GM19438 (cell line): ENCODE data around the gene PPCDC.

Source experiments
- ATAC-seq: cut with Tn5 transposase; IDR thresholded peaks from one replicate; pipeline ENCODE4 v1.9.1; 2021; ENCODE audit warnings: low read depth; ENCODE audit not compliant: unreplicated experiment

PPCDC gene

DNA sequence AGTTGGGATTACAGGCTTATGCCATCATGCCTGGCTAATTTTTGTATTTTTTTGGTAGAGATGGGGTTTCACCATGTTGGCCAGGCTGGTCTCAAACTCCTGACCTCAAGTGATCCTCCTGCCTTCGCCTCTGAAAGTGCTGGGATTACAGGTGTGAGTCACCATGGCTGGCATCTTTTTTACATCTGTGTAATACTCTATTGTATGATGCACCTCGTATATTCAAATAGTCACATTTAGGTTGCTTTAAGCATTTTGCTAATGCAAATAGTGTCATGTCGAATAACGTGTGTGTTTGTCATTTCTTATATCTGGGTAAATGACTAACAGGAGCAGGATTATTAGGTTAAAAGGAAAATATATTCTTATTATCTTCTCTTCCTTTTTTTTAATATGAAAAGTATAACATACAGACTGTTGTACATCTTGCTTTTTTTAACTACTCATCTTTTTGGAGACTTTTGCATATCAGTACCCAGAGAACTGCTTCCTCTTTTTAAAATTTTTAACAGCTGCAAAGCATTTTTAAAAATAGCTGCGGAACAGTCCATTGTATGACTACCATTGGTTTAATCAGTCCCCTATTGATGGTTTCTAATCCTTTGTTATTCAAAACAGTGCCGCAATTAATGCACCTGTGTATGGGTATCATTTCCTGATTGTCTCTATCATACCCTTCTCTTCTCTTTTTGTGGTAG lies 14.6 kb upstream of the PPCDC start:
- ATAC-seq: peak; percentile 72

DNA sequence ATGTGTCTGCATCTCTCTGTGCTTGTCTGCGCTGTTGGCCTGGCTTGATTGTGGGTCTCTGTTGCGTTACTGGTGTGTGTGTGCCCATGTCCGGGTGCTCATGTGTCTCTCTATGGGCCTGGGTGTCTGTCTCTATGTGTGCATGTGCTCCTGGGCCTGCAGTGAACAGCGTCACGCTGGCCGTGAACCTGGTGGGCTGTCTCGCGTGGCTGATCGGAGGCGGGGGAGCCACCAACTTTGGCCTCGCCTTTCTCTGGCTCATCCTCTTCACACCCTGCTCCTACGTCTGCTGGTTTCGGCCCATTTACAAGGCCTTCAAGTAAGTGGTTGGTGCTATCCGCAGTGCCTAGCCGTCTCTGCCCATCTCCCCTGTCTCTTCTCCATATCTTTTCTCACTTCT lies 7.0 kb upstream of the PPCDC start:
- ATAC-seq: no peak

DNA sequence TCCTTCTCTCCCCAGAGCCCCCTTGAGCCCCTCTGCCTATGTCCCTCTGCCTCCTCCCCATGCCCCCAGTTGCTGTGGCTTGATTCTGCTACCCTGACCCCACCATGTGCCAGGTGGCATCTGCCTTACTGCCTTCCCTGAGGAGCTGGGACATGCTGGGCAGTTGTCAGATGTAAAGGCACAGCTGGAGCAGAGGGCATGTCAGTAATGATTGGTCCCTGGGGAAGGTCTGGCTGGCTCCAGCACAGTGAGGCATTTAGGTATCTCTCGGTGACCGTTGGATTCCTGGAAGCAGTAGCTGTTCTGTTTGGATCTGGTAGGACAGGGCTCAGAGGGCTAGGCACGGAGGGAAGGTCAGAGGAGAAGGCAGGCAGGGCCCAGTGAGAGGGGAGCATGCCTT lies 3.5 kb upstream of the PPCDC start:
- no peak for ATAC-seq

DNA sequence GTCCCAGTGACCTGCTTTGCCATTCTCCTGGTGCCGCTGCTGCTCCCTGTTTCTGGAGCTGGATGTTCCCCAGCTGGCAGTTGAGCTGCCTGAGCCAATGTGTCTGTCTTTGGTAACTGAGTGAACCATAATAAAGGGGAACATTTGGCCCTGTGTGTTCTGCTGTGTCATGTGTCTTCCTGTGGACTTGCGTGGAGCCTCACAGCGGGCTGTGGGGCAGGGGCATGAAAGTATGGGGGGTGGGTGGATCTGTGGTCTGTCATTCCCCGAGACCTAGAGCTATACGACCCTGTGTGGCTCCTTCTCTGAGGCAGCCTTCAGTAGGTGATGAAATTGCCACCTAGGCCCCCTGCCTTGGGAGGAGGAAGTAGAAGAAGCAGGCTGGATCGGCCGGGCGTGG lies 2.0 kb upstream of the PPCDC start:
- ATAC-seq: no peak

GRCh38 chr15:75022783-75023180 lies 608 bp upstream of the PPCDC start:
- no peak for ATAC-seq

GRCh38 chr15:75023872-75024636 lies 664 bp downstream of the PPCDC start:
- ATAC-seq: no peak

DNA sequence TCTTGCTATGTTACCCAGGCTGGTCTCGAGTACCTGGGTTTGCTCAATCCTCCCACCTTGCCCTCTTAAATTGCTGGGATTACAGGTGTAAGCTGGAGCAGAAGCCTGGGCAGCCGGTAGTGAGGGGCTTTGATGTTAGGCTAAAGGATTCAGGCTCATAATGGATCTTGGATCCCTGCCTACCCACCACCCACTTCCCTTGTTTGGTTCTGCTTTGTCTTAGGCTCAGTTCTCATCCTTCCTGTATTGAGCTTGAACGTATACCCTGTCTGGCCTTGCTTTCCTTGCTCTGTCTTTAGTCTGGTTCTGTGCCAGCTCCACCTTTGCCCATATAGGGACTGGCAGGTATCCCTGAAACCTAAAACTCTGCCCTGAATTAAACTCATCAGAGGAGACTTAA lies 1.7 kb downstream of the PPCDC start:
- ATAC-seq: no peak

- no peak for ATAC-seq
Observed at GRCh38 chr15:75025548-75026260, 2.3 kb downstream of the PPCDC start.

- ATAC-seq: no peak
Observed at GRCh38 chr15:75027551-75027950, 4.2 kb downstream of the PPCDC start.

- no peak for ATAC-seq
Observed at GRCh38 chr15:75028991-75029377, 5.6 kb downstream of the PPCDC start.

GRCh38 chr15:75029378-75030022 lies 6.1 kb downstream of the PPCDC start:
- ATAC-seq: no peak

- ATAC-seq: no peak
Observed at GRCh38 chr15:75030023-75030413, 6.6 kb downstream of the PPCDC start.

GRCh38 chr15:75030424-75030823 lies 7.0 kb downstream of the PPCDC start:
- no peak for ATAC-seq

DNA sequence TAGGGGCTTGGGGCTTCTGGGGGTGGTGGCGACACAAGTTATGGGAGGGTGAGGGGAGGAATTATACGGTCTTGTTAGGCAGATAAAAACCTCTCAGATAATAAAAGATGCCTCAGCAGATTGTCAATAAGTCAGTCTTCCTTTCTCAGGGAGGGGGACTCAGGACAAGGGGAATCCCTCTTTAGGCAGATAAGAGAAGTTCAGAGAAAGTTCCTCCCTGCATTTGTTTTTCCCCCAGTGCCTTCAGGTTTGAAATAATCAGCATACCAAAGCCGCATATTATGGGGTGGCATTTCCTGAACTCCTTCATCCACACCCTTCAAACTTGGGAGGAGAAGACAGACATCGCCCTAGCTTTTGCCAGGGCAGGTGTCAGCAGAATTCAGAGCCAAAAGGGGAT lies 8.5 kb downstream of the PPCDC start:
- no peak for ATAC-seq

GRCh38 chr15:75032395-75032794 lies 9.0 kb downstream of the PPCDC start:
- ATAC-seq: no peak

- ATAC-seq: no peak
Observed at GRCh38 chr15:75033809-75034208, 10.4 kb downstream of the PPCDC start.

- ATAC-seq: no peak
Observed at GRCh38 chr15:75034615-75035014, 11.2 kb downstream of the PPCDC start.

GRCh38 chr15:75036212-75036616 lies 12.8 kb downstream of the PPCDC start:
- ATAC-seq: no peak

GRCh38 chr15:75037685-75038084 lies 14.3 kb downstream of the PPCDC start:
- ATAC-seq: no peak

GRCh38 chr15:75038231-75038630 lies 14.8 kb downstream of the PPCDC start:
- ATAC-seq: no peak
